ENCODE measurements around the gene KRT73. TPM values are rescaled to one million over a fixed set of nuclear protein-coding genes. Genes with fewer than 3 reads are reported as not detected.
"Not testable (repeated sequence)": the region's sequence is repeated elsewhere in the genome, so short reads cannot be mapped to it uniquely, and the experiment has no call there.

The KRT73 gene
- total RNA-seq, 3 donors from 2014 or later (not counting 1 experiment from before 2014, with no cell fraction given) = 12.4 to 92.9 (median 23.3) TPM

DNA sequence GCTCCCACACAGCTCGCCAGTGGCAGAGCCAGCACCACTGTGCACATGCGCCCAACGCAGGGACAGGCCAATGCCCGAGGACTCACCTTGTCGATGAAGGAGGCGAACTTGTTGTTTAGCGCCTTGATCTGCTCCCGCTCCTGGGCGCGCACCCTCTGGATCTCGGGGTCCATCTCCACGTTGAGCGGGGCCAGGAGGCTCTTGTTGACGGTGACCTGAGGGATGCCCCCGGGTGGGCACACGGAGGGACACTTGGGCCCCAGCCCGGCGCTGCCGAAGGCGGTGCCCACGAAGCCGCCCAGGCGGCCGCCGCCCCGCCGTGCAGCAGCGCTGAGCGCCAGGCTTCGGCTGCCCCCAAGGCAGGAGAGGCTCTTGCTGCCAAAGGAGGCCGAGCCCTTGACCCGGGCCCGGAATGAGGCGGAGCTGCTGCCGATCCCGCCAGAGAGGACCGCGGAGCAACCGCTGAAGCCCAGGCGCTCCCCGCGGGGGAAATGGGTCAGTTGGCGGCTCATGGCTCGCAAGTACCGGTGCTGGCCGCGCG, 17.3 kb downstream of the KRT73 start, which contains the start of gene KRT72:
Gene KRT72 (minus strand): TSS at position 523 of the 541 bp plus-strand sequence. CDS start 11 bp downstream, at position 512.
- ATAC-seq = no peak
- no peaks in the 10 kb centered on the region for H3K4me1 ChIP-seq (ENCODE audit: control insufficient read depth, insufficient read depth, low read length)
- no peak for DNase-seq
- no peak within 1 kb of the TSS for H3K27ac ChIP-seq (ENCODE audit: low read length)
- H3K9me3 ChIP-seq (ENCODE audit: control insufficient read depth, insufficient read depth, low read length) = no peaks in the 10 kb centered on the region
- no peak within 1 kb of the TSS for H3K4me3 ChIP-seq (ENCODE audit: low read length)
- TF ChIP-seq, protein P1, sequence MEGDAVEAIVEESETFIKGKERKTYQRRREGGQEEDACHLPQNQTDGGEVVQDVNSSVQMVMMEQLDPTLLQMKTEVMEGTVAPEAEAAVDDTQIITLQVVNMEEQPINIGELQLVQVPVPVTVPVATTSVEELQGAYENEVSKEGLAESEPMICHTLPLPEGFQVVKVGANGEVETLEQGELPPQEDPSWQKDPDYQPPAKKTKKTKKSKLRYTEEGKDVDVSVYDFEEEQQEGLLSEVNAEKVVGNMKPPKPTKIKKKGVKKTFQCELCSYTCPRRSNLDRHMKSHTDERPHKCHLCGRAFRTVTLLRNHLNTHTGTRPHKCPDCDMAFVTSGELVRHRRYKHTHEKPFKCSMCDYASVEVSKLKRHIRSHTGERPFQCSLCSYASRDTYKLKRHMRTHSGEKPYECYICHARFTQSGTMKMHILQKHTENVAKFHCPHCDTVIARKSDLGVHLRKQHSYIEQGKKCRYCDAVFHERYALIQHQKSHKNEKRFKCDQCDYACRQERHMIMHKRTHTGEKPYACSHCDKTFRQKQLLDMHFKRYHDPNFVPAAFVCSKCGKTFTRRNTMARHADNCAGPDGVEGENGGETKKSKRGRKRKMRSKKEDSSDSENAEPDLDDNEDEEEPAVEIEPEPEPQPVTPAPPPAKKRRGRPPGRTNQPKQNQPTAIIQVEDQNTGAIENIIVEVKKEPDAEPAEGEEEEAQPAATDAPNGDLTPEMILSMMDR (IDR thresholded peaks at IDR 0.05) = no peak
- H3K27me3 ChIP-seq (ENCODE audit: control insufficient read depth, insufficient read depth, low read length) = peaks cover 10% of the 10 kb centered on the region
- H3K4me1 Mint-ChIP-seq = peaks cover 11 to 17% of the 10 kb centered on the region in 2 donors
- H3K27ac Mint-ChIP-seq = no peak within 1 kb of the TSS
- no peak within 1 kb of the TSS for H3K4me3 Mint-ChIP-seq
- intact Hi-C loops (cut with micrococcal nuclease) = no loop called here
- peaks cover 0 to 31% of the 10 kb centered on the region in 2 donors for H3K27me3 Mint-ChIP-seq (ENCODE audit: low read depth in 2 of 2)
- no peaks in the 10 kb centered on the region for H3K36me3 ChIP-seq (ENCODE audit: control insufficient read depth, insufficient read depth, low read length)
- no peaks in the 10 kb centered on the region for H3K36me3 Mint-ChIP-seq
- no peaks in the 10 kb centered on the region for H3K9me3 Mint-ChIP-seq
- WGBS (ENCODE audit: insufficient coverage) = 40% methylated on average over 48 of the region's 48 CpGs

GRCh38 chr12:52600475-52600874, 17.9 kb downstream of the KRT73 start:
- Histone ChIP-seq H3K27me3 (ENCODE audit: control insufficient read depth, insufficient read depth, low read length) (peaks cover 10% of the 10 kb centered on the region), H3K4me1 (ENCODE audit: control insufficient read depth, insufficient read depth, low read length) (no peaks in the 10 kb centered on the region), H3K27ac (ENCODE audit: low read length) (no peak overlapping the region), H3K36me3 (ENCODE audit: control insufficient read depth, insufficient read depth, low read length) (no peaks in the 10 kb centered on the region), H3K9me3 (ENCODE audit: control insufficient read depth, insufficient read depth, low read length) (no peaks in the 10 kb centered on the region), H3K4me3 (ENCODE audit: low read length) (no peak overlapping the region)
- TF ChIP-seq, protein P1 (IDR thresholded peaks at IDR 0.05) = no peak
- intact Hi-C loops (cut with micrococcal nuclease) = no loop called here
- DNase-seq (no peak), ATAC-seq (no peak)
- no peak overlapping the region for H3K27ac Mint-ChIP-seq
- no peaks in the 10 kb centered on the region for H3K36me3 Mint-ChIP-seq
- H3K4me1 Mint-ChIP-seq = peaks cover 11 to 12% of the 10 kb centered on the region in 2 donors
- H3K27me3 Mint-ChIP-seq (ENCODE audit: low read depth in 2 of 2) = peaks cover 0 to 28% of the 10 kb centered on the region in 2 donors
- no peak overlapping the region for H3K4me3 Mint-ChIP-seq
- 92% methylated on average over 12 of the region's 12 CpGs for WGBS (ENCODE audit: insufficient coverage)
- H3K9me3 Mint-ChIP-seq = no peaks in the 10 kb centered on the region

GRCh38 chr12:52600071-52600470, 18.3 kb downstream of the KRT73 start:
- Histone ChIP-seq H3K27ac (ENCODE audit: low read length) (no peak overlapping the region), H3K9me3 (ENCODE audit: control insufficient read depth, insufficient read depth, low read length) (no peaks in the 10 kb centered on the region), H3K4me1 (ENCODE audit: control insufficient read depth, insufficient read depth, low read length) (no peaks in the 10 kb centered on the region), H3K4me3 (ENCODE audit: low read length) (no peak overlapping the region), H3K27me3 (ENCODE audit: control insufficient read depth, insufficient read depth, low read length) (peaks cover 10% of the 10 kb centered on the region), H3K36me3 (ENCODE audit: control insufficient read depth, insufficient read depth, low read length) (no peaks in the 10 kb centered on the region)
- intact Hi-C loops (cut with micrococcal nuclease) = no loop called here
- no peak for DNase-seq
- TF ChIP-seq, protein P1 (IDR thresholded peaks at IDR 0.05) = no peak
- no peak overlapping the region for H3K27ac Mint-ChIP-seq
- no peaks in the 10 kb centered on the region for H3K9me3 Mint-ChIP-seq
- ATAC-seq = no peak
- no peaks in the 10 kb centered on the region for H3K36me3 Mint-ChIP-seq
- WGBS (ENCODE audit: insufficient coverage) = 61% methylated on average over 1 of the region's 2 CpGs
- H3K4me1 Mint-ChIP-seq = peaks cover 11% of the 10 kb centered on the region in 2 donors
- H3K4me3 Mint-ChIP-seq = no peak overlapping the region
- peaks cover 0 to 28% of the 10 kb centered on the region in 2 donors for H3K27me3 Mint-ChIP-seq (ENCODE audit: low read depth in 2 of 2)

- no peaks in the 10 kb centered on the region for H3K9me3 ChIP-seq (ENCODE audit: control insufficient read depth, insufficient read depth, low read length)
- H3K27me3 ChIP-seq (ENCODE audit: control insufficient read depth, insufficient read depth, low read length) = peaks cover 10% of the 10 kb centered on the region
- H3K4me3 ChIP-seq (ENCODE audit: low read length) = no peak overlapping the region
- no peak for DNase-seq
- H3K36me3 ChIP-seq (ENCODE audit: control insufficient read depth, insufficient read depth, low read length) = no peaks in the 10 kb centered on the region
- H3K4me1 ChIP-seq (ENCODE audit: control insufficient read depth, insufficient read depth, low read length) = no peaks in the 10 kb centered on the region
- H3K4me1 Mint-ChIP-seq = peaks cover 4 to 11% of the 10 kb centered on the region in 2 donors
- WGBS (ENCODE audit: insufficient coverage) = 91% methylated on average over 5 of the region's 5 CpGs
- H3K27ac ChIP-seq (ENCODE audit: low read length) = no peak overlapping the region
- TF ChIP-seq, protein P1 (IDR thresholded peaks at IDR 0.05) = no peak
- H3K36me3 Mint-ChIP-seq = no peaks in the 10 kb centered on the region
- no peaks in the 10 kb centered on the region for H3K9me3 Mint-ChIP-seq
- no peak for ATAC-seq
- H3K27ac Mint-ChIP-seq = no peak overlapping the region
- no peak overlapping the region for H3K4me3 Mint-ChIP-seq
- intact Hi-C loops (cut with micrococcal nuclease) = no loop called here
- peaks cover 0 to 28% of the 10 kb centered on the region in 2 donors for H3K27me3 Mint-ChIP-seq (ENCODE audit: low read depth in 2 of 2)
Measured at GRCh38 chr12:52598966-52599365, 19.4 kb downstream of the KRT73 start.

DNA sequence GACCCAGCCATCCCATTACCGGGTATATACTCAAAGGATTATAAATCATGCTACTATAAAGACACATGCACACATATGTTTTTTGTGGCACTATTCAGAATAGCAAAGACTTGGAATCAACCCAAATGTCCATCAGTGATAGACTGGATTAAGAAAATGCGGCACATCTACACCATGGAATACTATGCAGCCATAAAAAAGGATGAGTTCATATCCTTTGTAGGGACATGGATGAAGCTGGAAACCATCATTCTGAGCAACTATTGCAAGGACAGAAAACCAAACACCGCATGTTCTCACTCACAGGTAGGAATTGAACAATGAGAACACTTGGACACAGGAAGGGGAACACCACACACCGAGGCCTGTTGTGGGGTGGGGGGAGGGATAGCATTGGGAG, 24.1 kb downstream of the KRT73 start:
- H3K27ac Mint-ChIP-seq; DNase-seq; ATAC-seq; H3K4me1 ChIP-seq (ENCODE audit: control insufficient read depth, insufficient read depth, low read length); H3K27me3 ChIP-seq (ENCODE audit: control insufficient read depth, insufficient read depth, low read length); H3K4me3 ChIP-seq (ENCODE audit: low read length); H3K27ac ChIP-seq (ENCODE audit: low read length); H3K27me3 Mint-ChIP-seq (ENCODE audit: low read depth in 2 of 2); intact Hi-C loops (cut with micrococcal nuclease); H3K9me3 ChIP-seq (ENCODE audit: control insufficient read depth, insufficient read depth, low read length); H3K4me3 Mint-ChIP-seq; H3K36me3 ChIP-seq (ENCODE audit: control insufficient read depth, insufficient read depth, low read length); H3K9me3 Mint-ChIP-seq; H3K36me3 Mint-ChIP-seq: not testable (repeated sequence)
- 99% methylated on average over 4 of the region's 4 CpGs for WGBS (ENCODE audit: insufficient coverage)
- peaks cover 4 to 24% of the 10 kb centered on the region in 2 donors for H3K4me1 Mint-ChIP-seq

Measured in natural killer cell (primary cell).